Activated naive CD8-positive, alpha-beta T cell (primary cell): ENCODE data around the gene PIBF1.
"Not testable (repeated sequence)": the region's sequence is repeated elsewhere in the genome, so short reads cannot be mapped to it uniquely, and the experiment has no call there.

Experiments used
- H3K27ac Mint-ChIP-seq: one replicate; pipeline ENCODE4 v1.8.0; 2021; ENCODE audit warnings: mixed read lengths
- H3K27me3 Mint-ChIP-seq: one replicate; pipeline ENCODE4 v1.8.0; 2021; ENCODE audit warnings: mixed read lengths
- H3K36me3 Mint-ChIP-seq: one replicate; pipeline ENCODE4 v1.8.0; 2021; ENCODE audit warnings: mixed read lengths
- H3K4me1 Mint-ChIP-seq: one replicate; pipeline ENCODE4 v1.8.0; 2021; ENCODE audit warnings: low read depth, mixed read lengths
- H3K4me3 Mint-ChIP-seq: one replicate; pipeline ENCODE4 v1.8.0; 2021; ENCODE audit warnings: mild to moderate bottlenecking, mixed read lengths
- H3K9me3 Mint-ChIP-seq: one replicate; pipeline ENCODE4 v1.8.0; 2021; ENCODE audit warnings: low read depth, mixed read lengths

PIBF1 gene

GRCh38 chr13:72781451-72782439, at the start of gene PIBF1, which contains the start of gene DIS3:
Gene PIBF1 (plus strand): TSS chr13:72782133. CDS start chr13:72783470, 1,337 bp downstream.
Gene DIS3 (minus strand): TSS chr13:72781900. CDS start chr13:72781832, 68 bp downstream.
- Mint-ChIP-seq H3K9me3 (no peaks in the 10 kb centered on the region), H3K36me3 (peaks cover 13% of the 10 kb centered on the region), H3K27ac (peak within 1 kb of the TSS; percentile 98), H3K4me1 (peaks cover 64% of the 10 kb centered on the region), H3K27me3 (no peaks in the 10 kb centered on the region), H3K4me3 (peak within 1 kb of the TSS; percentile 98)

GRCh38 chr13:72737033-72737432, 44.9 kb upstream of the PIBF1 start:
- no peaks in the 10 kb centered on the region for H3K9me3 Mint-ChIP-seq
- no peaks in the 10 kb centered on the region for H3K27me3 Mint-ChIP-seq
- peaks cover 18% of the 10 kb centered on the region for H3K36me3 Mint-ChIP-seq
- no peak overlapping the region for H3K27ac Mint-ChIP-seq
- H3K4me1 Mint-ChIP-seq, result no peaks in the 10 kb centered on the region
- no peak overlapping the region for H3K4me3 Mint-ChIP-seq

GRCh38 chr13:72740015-72740414, 41.9 kb upstream of the PIBF1 start:
- H3K4me1 Mint-ChIP-seq, result no peaks in the 10 kb centered on the region
- no peaks in the 10 kb centered on the region for H3K9me3 Mint-ChIP-seq
- H3K36me3 Mint-ChIP-seq, result peaks cover 16% of the 10 kb centered on the region
- H3K4me3 Mint-ChIP-seq, result no peak overlapping the region
- H3K27ac Mint-ChIP-seq, result no peak overlapping the region
- no peaks in the 10 kb centered on the region for H3K27me3 Mint-ChIP-seq

GRCh38 chr13:72745260-72745659, 36.7 kb upstream of the PIBF1 start:
- no peaks in the 10 kb centered on the region for H3K9me3 Mint-ChIP-seq
- peaks cover 7% of the 10 kb centered on the region for H3K4me1 Mint-ChIP-seq
- H3K27ac Mint-ChIP-seq, result no peak overlapping the region
- peaks cover 5% of the 10 kb centered on the region for H3K36me3 Mint-ChIP-seq
- no peak overlapping the region for H3K4me3 Mint-ChIP-seq
- no peaks in the 10 kb centered on the region for H3K27me3 Mint-ChIP-seq

GRCh38 chr13:72751220-72751619, 30.7 kb upstream of the PIBF1 start:
- no peaks in the 10 kb centered on the region for H3K9me3 Mint-ChIP-seq
- no peak overlapping the region for H3K4me3 Mint-ChIP-seq
- no peak overlapping the region for H3K27ac Mint-ChIP-seq
- peaks cover 11% of the 10 kb centered on the region for H3K4me1 Mint-ChIP-seq
- peaks cover 25% of the 10 kb centered on the region for H3K36me3 Mint-ChIP-seq
- H3K27me3 Mint-ChIP-seq, result no peaks in the 10 kb centered on the region

- Mint-ChIP-seq H3K9me3 (no peaks in the 10 kb centered on the region), H3K4me1 (peaks cover 7% of the 10 kb centered on the region), H3K27ac (no peak overlapping the region), H3K4me3 (no peak overlapping the region), H3K27me3 (no peaks in the 10 kb centered on the region), H3K36me3 (peaks cover 27% of the 10 kb centered on the region)
Observed at GRCh38 chr13:72754111-72754510, 27.8 kb upstream of the PIBF1 start.

- peaks cover 1% of the 10 kb centered on the region for H3K4me1 Mint-ChIP-seq
- no peaks in the 10 kb centered on the region for H3K9me3 Mint-ChIP-seq
- peaks cover 22% of the 10 kb centered on the region for H3K36me3 Mint-ChIP-seq
- H3K27me3 Mint-ChIP-seq, result no peaks in the 10 kb centered on the region
- H3K4me3 Mint-ChIP-seq, result no peak overlapping the region
- no peak overlapping the region for H3K27ac Mint-ChIP-seq
Observed at GRCh38 chr13:72757792-72758535, 24.0 kb upstream of the PIBF1 start.

- H3K4me3 Mint-ChIP-seq, result no peak overlapping the region
- peaks cover 16% of the 10 kb centered on the region for H3K36me3 Mint-ChIP-seq
- peaks cover 1% of the 10 kb centered on the region for H3K4me1 Mint-ChIP-seq
- no peaks in the 10 kb centered on the region for H3K27me3 Mint-ChIP-seq
- H3K9me3 Mint-ChIP-seq, result no peaks in the 10 kb centered on the region
- no peak overlapping the region for H3K27ac Mint-ChIP-seq
Observed at GRCh38 chr13:72760189-72760588, 21.7 kb upstream of the PIBF1 start.

GRCh38 chr13:72763411-72763810, 18.5 kb upstream of the PIBF1 start:
- Mint-ChIP-seq H3K27me3 (no peaks in the 10 kb centered on the region), H3K36me3 (peaks cover 21% of the 10 kb centered on the region), H3K4me3 (no peak overlapping the region), H3K4me1 (peaks cover 1% of the 10 kb centered on the region), H3K27ac (no peak overlapping the region), H3K9me3 (no peaks in the 10 kb centered on the region)

- no peaks in the 10 kb centered on the region for H3K9me3 Mint-ChIP-seq
- H3K27me3 Mint-ChIP-seq, result no peaks in the 10 kb centered on the region
- peaks cover 11% of the 10 kb centered on the region for H3K36me3 Mint-ChIP-seq
- H3K4me3 Mint-ChIP-seq, result no peak overlapping the region
- H3K27ac Mint-ChIP-seq, result no peak overlapping the region
- peaks cover 23% of the 10 kb centered on the region for H3K4me1 Mint-ChIP-seq
Observed at GRCh38 chr13:72774019-72774418, 7.9 kb upstream of the PIBF1 start.

GRCh38 chr13:72782717-72783116, 784 bp downstream of the PIBF1 start:
- peaks cover 55% of the 10 kb centered on the region for H3K4me1 Mint-ChIP-seq
- no peaks in the 10 kb centered on the region for H3K9me3 Mint-ChIP-seq
- H3K27me3 Mint-ChIP-seq, result no peaks in the 10 kb centered on the region
- H3K27ac Mint-ChIP-seq, result peak overlapping the region; percentile 98
- H3K4me3 Mint-ChIP-seq, result peak overlapping the region; percentile 98
- H3K36me3 Mint-ChIP-seq, result peaks cover 13% of the 10 kb centered on the region

- H3K27ac Mint-ChIP-seq, H3K9me3 Mint-ChIP-seq, H3K27me3 Mint-ChIP-seq: not testable (repeated sequence)
- H3K4me3 Mint-ChIP-seq, result peak overlapping the region; percentile 15
- H3K4me1 Mint-ChIP-seq, result peaks cover 44% of the 10 kb centered on the region
- H3K36me3 Mint-ChIP-seq, result peaks cover 13% of the 10 kb centered on the region
Observed at GRCh38 chr13:72784679-72785078, 2.7 kb downstream of the PIBF1 start.

GRCh38 chr13:72788831-72789230, 6.9 kb downstream of the PIBF1 start:
- H3K27ac Mint-ChIP-seq, result no peak overlapping the region
- no peaks in the 10 kb centered on the region for H3K9me3 Mint-ChIP-seq
- peaks cover 21% of the 10 kb centered on the region for H3K36me3 Mint-ChIP-seq
- peaks cover 26% of the 10 kb centered on the region for H3K4me1 Mint-ChIP-seq
- H3K27me3 Mint-ChIP-seq, result no peaks in the 10 kb centered on the region
- H3K4me3 Mint-ChIP-seq, result no peak overlapping the region

GRCh38 chr13:72792640-72793039, 10.7 kb downstream of the PIBF1 start:
- Mint-ChIP-seq H3K27ac (no peak overlapping the region), H3K9me3 (no peaks in the 10 kb centered on the region), H3K27me3 (no peaks in the 10 kb centered on the region), H3K4me3 (no peak overlapping the region), H3K36me3 (peaks cover 26% of the 10 kb centered on the region), H3K4me1 (peaks cover 11% of the 10 kb centered on the region)

GRCh38 chr13:72798817-72799216, 16.9 kb downstream of the PIBF1 start:
- H3K4me3 Mint-ChIP-seq, result no peak overlapping the region

More at GRCh38 chr13:72798817-72799216, 16.9 kb downstream of the PIBF1 start:
- H3K4me1 Mint-ChIP-seq, result peaks cover 10% of the 10 kb centered on the region
- no peaks in the 10 kb centered on the region for H3K9me3 Mint-ChIP-seq
- H3K27ac Mint-ChIP-seq, result no peak overlapping the region
- peaks cover 18% of the 10 kb centered on the region for H3K36me3 Mint-ChIP-seq
- no peaks in the 10 kb centered on the region for H3K27me3 Mint-ChIP-seq
